Measurements from ENCODE around the gene CST9. TPM values are rescaled to one million over a fixed set of nuclear protein-coding genes. Genes with fewer than 3 reads are reported as not detected.
"Not testable (repeated sequence)": the region's sequence is repeated elsewhere in the genome, so short reads cannot be mapped to it uniquely, and the experiment has no call there.

CST9 gene
- total RNA-seq, 3 donors from 2014 or later (not counting 1 experiment from before 2014, with no cell fraction given) = not detected

- no peak overlapping the region for H3K27ac ChIP-seq (ENCODE audit: low read length)
- no peaks in the 10 kb centered on the region for H3K9me3 ChIP-seq (ENCODE audit: control insufficient read depth, insufficient read depth, low read length)
- Mint-ChIP-seq H3K27me3 (ENCODE audit: low read depth in 2 of 2) (peaks cover 18 to 22% of the 10 kb centered on the region in 2 donors), H3K4me3 (no peak overlapping the region), H3K27ac (no peak overlapping the region), H3K4me1 (peaks cover 0 to 5% of the 10 kb centered on the region in 2 donors), H3K36me3 (no peaks in the 10 kb centered on the region), H3K9me3 (no peaks in the 10 kb centered on the region)
- no peaks in the 10 kb centered on the region for H3K36me3 ChIP-seq (ENCODE audit: control insufficient read depth, insufficient read depth, low read length)
- ATAC-seq (no peak), DNase-seq (no peak)
- H3K4me3 ChIP-seq (ENCODE audit: low read length) = no peak overlapping the region
- no peaks in the 10 kb centered on the region for H3K4me1 ChIP-seq (ENCODE audit: control insufficient read depth, insufficient read depth, low read length)
- no peaks in the 10 kb centered on the region for H3K27me3 ChIP-seq (ENCODE audit: control insufficient read depth, insufficient read depth, low read length)
- WGBS (ENCODE audit: insufficient coverage) = 81% methylated on average over 2 of the region's 4 CpGs
- no peak for TF ChIP-seq CTCF (IDR thresholded peaks at IDR 0.05)
- intact Hi-C loops (cut with micrococcal nuclease) = no loop called here
Observed at GRCh38 chr20:23623666-23624323, 18.1 kb upstream of the CST9 start.

GRCh38 chr20:23622839-23623343, 17.2 kb upstream of the CST9 start:
- H3K9me3 Mint-ChIP-seq = no peaks in the 10 kb centered on the region
- H3K4me3 Mint-ChIP-seq = no peak overlapping the region
- H3K27me3 Mint-ChIP-seq (ENCODE audit: low read depth in 2 of 2) = peaks cover 25 to 28% of the 10 kb centered on the region in 2 donors
- no peaks in the 10 kb centered on the region for H3K9me3 ChIP-seq (ENCODE audit: control insufficient read depth, insufficient read depth, low read length)
- no peak for TF ChIP-seq CTCF (IDR thresholded peaks at IDR 0.05)
- H3K27ac ChIP-seq (ENCODE audit: low read length) = no peak overlapping the region
- intact Hi-C loops (cut with micrococcal nuclease) = no loop called here
- DNase-seq = no peak
- ATAC-seq = no peak
- no peaks in the 10 kb centered on the region for H3K36me3 Mint-ChIP-seq
- H3K36me3 ChIP-seq (ENCODE audit: control insufficient read depth, insufficient read depth, low read length) = no peaks in the 10 kb centered on the region
- H3K4me1 ChIP-seq (ENCODE audit: control insufficient read depth, insufficient read depth, low read length) = no peaks in the 10 kb centered on the region
- H3K27ac Mint-ChIP-seq = no peak overlapping the region
- H3K4me3 ChIP-seq (ENCODE audit: low read length) = no peak overlapping the region
- 35% methylated on average over 4 of the region's 4 CpGs for WGBS (ENCODE audit: insufficient coverage)
- peaks cover 0 to 5% of the 10 kb centered on the region in 2 donors for H3K4me1 Mint-ChIP-seq
- H3K27me3 ChIP-seq (ENCODE audit: control insufficient read depth, insufficient read depth, low read length) = no peaks in the 10 kb centered on the region

GRCh38 chr20:23622401-23622800, 16.7 kb upstream of the CST9 start:
- H3K36me3 ChIP-seq (ENCODE audit: control insufficient read depth, insufficient read depth, low read length); H3K36me3 Mint-ChIP-seq; ATAC-seq; H3K4me3 ChIP-seq (ENCODE audit: low read length); H3K4me1 Mint-ChIP-seq; H3K27ac ChIP-seq (ENCODE audit: low read length); H3K4me3 Mint-ChIP-seq; H3K9me3 ChIP-seq (ENCODE audit: control insufficient read depth, insufficient read depth, low read length); intact Hi-C loops (cut with micrococcal nuclease); DNase-seq; H3K27me3 ChIP-seq (ENCODE audit: control insufficient read depth, insufficient read depth, low read length); H3K9me3 Mint-ChIP-seq; H3K27ac Mint-ChIP-seq; H3K4me1 ChIP-seq (ENCODE audit: control insufficient read depth, insufficient read depth, low read length): not testable (repeated sequence)
- 60% methylated on average over 2 of the region's 3 CpGs for WGBS (ENCODE audit: insufficient coverage)
- H3K27me3 Mint-ChIP-seq (ENCODE audit: low read depth in 2 of 2) = peaks cover 25 to 30% of the 10 kb centered on the region in 2 donors

GRCh38 chr20:23620670-23621386, 15.1 kb upstream of the CST9 start:
- H3K4me3 ChIP-seq (ENCODE audit: low read length); H3K9me3 Mint-ChIP-seq; DNase-seq; H3K27ac Mint-ChIP-seq; H3K36me3 ChIP-seq (ENCODE audit: control insufficient read depth, insufficient read depth, low read length); H3K9me3 ChIP-seq (ENCODE audit: control insufficient read depth, insufficient read depth, low read length); intact Hi-C loops (cut with micrococcal nuclease); H3K4me3 Mint-ChIP-seq; ATAC-seq; H3K4me1 Mint-ChIP-seq; H3K27ac ChIP-seq (ENCODE audit: low read length); H3K4me1 ChIP-seq (ENCODE audit: control insufficient read depth, insufficient read depth, low read length); H3K27me3 ChIP-seq (ENCODE audit: control insufficient read depth, insufficient read depth, low read length); H3K36me3 Mint-ChIP-seq: not testable (repeated sequence)
- H3K27me3 Mint-ChIP-seq (ENCODE audit: low read depth in 2 of 2) = peaks cover 31 to 38% of the 10 kb centered on the region in 2 donors
- 89% methylated on average over 11 of the region's 11 CpGs for WGBS (ENCODE audit: insufficient coverage)
